Amniotic stem cell (primary cell): ENCODE results near the gene SMYD3.

Experiments
- DNase-seq: peaks from one replicate; lab custom pipeline; 2025; lab: John Stamatoyannopoulos, UW

The SMYD3 gene

GRCh38 chr1:246515390-246516005 is 8.4 kb upstream of the SMYD3 start:
- no peak for DNase-seq

GRCh38 chr1:246513619-246514343 is 6.7 kb upstream of the SMYD3 start:
- no peak for DNase-seq

- DNase-seq = no peak
Observed at GRCh38 chr1:246513041-246513440, 6.0 kb upstream of the SMYD3 start.

- DNase-seq = no peak
Observed at GRCh38 chr1:246512635-246513034, 5.6 kb upstream of the SMYD3 start.

DNA sequence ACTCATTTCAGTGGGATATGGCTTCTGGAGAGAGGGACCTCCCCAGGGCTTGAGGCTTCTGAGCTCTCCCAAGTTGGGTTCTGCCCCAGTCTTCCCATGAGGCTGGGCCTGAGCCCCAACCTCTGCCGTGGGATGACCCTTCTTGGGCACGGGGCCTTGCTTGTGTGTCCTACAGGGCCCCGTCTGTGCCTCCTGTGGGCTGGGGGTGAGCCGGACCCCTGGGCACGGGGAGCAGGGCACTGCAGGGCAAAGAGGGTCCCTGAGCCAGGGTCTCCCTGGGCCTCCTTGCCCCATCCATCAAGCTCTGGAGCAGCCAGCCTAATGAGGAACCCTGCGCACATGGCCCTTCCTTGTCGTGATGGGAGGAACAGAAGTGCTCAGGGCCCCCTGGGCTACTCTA is 5.2 kb upstream of the SMYD3 start:
- DNase-seq = no peak

DNA sequence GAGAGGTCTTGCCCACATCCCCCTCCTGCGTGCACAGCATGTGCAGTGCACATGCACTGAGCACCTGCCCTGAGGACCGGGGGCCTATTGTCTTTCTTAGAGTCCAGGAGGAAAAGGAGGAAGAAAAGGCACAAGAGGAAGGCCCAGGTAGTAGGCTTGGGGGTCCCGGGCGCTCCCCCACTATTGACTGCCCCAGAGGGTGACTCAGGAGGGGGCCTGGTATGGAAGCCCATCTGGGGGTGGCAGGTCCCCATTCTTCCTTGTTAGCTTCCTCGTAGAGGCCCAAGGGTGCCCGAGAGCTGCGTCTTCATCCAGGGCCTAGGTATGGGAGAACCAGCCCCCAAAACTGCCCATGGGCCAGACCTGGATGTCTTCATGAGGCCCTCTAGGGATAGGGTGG is 4.1 kb upstream of the SMYD3 start:
- DNase-seq = no peak

GRCh38 chr1:246510147-246511030 is 3.3 kb upstream of the SMYD3 start:
- no peak for DNase-seq

DNA sequence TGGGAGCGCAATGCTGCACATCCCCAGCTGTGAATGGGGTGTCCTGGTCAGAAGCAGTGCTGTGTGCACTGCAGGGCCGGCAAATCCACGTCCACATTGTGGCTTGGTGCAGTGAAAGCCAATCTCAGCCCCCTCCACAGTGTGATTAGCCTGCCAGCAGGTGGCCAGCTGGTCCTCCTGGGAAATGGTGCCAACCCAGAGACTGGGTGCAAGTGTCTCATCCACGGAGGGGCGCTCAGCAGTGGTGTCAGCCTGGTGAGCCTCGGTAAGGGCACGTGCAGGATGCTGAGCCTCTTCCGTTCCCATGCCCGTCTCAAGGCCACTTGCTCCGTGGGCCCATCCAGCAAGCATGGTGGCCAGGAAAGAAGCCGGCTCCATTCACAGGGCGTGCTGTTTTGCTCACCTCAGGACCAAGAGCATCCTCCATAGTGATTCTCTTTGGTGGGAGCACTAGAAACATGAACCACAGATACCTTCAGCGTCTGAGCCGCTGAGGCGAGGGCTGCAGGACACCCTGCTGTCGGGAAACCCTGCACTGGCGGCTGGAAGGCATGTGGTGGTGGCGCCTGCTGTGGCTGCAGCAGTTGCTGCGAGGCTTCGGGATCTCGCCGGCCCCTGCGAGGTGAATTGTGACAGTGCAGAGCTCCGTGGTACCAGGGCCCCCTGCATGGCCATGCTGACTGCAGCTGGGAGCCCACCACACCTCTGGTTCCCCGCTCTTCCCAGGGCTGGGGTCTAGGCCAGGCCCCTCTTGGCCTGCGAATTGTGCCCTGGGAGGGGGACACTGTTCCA is 2.0 kb upstream of the SMYD3 start:
- DNase-seq = no peak

- no peak for DNase-seq
Observed at GRCh38 chr1:246506367-246506673, 759 bp downstream of the SMYD3 start.

GRCh38 chr1:246503341-246503740 is 3.7 kb downstream of the SMYD3 start:
- DNase-seq = no peak

GRCh38 chr1:246497331-246497915 is 9.7 kb downstream of the SMYD3 start:
- peak; percentile 59 for DNase-seq

DNA sequence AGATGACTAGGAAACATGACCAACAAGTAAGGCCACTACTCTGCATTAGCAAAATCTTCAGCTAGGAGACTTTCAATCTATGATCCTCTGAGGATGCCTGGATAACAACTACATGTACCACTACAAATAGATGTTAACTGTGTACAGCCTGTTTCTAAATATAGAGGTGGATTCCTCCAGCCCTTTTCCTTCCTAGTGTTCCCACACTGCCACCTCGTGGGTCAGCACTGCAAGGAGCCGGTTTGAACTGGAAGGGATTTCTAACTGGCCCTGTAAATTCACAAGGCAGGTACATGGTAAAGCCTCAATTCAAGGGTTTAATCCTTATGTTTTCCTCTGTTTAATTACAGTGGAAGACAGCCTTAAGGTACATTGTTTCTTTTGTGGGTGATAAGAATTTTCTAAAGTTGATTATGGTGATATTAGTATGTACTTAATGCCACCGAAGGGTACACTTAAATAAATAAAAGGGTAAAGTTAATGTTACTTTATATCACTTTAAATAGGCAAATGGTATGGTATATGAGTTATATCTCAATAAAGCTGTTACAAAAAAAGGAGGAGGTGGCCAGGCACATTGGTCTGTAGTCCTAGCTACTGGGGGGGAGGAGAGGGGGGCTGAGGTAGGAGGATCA is 14.4 kb downstream of the SMYD3 start:
- DNase-seq = peak; percentile 69

- DNase-seq = no peak
Observed at GRCh38 chr1:246491551-246492053, 15.5 kb downstream of the SMYD3 start.

GRCh38 chr1:246488674-246489073 is 18.4 kb downstream of the SMYD3 start:
- DNase-seq = no peak

GRCh38 chr1:246483569-246483933 is 23.5 kb downstream of the SMYD3 start:
- DNase-seq = no peak

DNA sequence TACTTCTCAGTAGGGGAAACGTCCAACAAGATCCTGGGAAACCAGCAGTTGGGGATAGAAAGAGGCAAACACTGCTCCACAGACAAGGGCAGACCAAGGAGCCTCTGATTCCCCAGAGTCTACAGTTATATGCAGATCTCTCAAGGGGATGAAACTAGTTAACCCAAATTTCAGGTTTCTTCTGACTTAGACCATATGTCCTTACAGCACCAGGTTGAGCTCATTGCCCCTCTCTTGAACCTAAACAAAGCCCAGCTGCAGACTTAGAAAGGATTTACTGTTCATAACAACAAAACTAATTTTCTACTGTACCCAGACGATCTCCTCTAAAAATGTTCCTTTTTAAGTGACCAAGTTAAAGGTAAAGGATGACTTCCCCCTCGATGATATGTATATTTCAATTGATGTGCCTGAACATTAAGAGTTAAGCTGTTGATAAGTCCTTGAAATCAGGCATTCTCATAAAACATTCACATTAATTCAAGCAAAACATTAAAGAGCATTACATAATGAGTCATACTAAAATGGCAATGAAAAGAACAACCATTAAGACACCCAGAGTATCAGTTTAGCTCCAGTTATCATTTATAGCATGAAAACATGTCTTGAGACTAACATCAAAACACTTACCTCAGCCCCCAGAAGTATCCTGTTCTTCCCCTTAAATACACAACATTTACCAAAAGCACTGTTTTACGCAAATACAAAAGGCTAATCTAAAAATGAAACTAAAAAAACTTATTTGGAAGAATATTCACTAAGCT is 24.1 kb downstream of the SMYD3 start:
- DNase-seq = no peak

DNA sequence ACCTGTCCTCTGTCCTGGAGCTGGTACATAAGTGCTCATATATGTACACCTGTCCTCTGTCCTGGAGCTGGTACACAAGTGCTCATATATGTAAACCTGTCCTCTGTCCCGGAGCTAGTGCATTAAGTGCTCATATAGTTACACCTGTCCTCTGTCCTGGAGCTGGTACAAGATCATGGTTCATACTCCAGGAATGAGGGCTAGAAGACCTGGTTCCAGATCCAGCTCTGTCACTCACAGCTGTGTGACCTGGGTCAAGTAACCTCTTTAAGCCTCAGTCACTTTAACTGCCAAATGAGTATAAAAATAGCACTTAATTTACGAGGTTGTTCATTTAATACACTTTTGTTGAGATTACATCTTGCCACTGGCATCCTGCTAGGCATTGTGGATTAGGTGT is 28.0 kb downstream of the SMYD3 start:
- no peak for DNase-seq

DNA sequence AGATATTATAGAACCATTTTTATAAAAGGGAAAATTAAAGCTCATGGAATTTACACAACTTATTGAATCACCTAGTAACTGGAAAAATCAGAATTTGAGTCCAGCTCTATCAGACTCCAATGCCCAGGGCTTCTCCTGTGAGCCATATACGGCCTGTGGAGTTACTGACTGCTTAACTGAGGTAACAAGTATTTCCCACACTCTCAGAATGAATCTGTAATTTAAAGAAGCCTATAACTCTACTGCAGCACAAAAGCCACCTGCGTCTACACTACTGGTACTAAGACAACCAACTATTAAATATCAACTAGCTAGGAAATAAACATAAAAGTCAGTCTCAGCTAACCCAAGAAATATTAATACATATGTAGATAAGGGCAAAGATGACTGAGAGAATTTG is 29.4 kb downstream of the SMYD3 start:
- no peak for DNase-seq

- DNase-seq = no peak
Observed at GRCh38 chr1:246476771-246477170, 30.3 kb downstream of the SMYD3 start.

DNA sequence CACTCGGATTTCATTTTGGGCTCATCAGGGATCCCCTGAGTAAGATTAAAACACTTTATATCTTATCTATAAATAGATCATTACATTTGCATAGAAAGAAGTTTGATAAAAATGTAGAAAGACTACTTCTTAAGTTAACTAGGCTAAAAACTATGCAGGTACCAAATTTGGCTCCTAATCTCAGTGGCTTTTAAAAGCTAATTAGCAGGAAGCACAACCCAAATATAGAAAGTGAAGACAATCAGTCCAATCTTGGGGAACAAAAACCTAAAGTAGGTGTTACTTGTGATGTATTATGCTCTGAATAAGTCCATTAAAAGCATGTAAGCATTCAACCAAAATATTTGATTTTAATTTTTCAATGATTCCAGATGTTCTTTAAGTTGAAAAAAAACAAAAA is 35.4 kb downstream of the SMYD3 start:
- no peak for DNase-seq

- no peak for DNase-seq
Observed at GRCh38 chr1:246470585-246470984, 36.5 kb downstream of the SMYD3 start.
